Fibroblast of villous mesenchyme (primary cell): Measurements from ENCODE around the gene SH3TC1. TPM values are rescaled to one million over a fixed set of nuclear protein-coding genes. Genes with fewer than 3 reads are reported as not detected.
A peak's percentile ranks its signal among the peaks of the same experiment; 100 is the strongest.

Experiments
- DNase-seq: peaks from one replicate; pipeline ENCODE4 v3.0.0-alpha.2; 2010; ENCODE audit warnings: low read depth
- H3K4me3 ChIP-seq: 2 replicates; pipeline ENCODE4 v1.5.1; 2011; ENCODE audit warnings: low read depth, mild to moderate bottlenecking, low read length
- total RNA-seq: library from RNA; depleted of rRNA; stranded (reverse); fragments of >200 nt; gene quantifications from 2 replicates; pipeline ENCODE4 v1.2.3, GENCODE V29; 2012
- TF ChIP-seq, protein P1 (sequence below): IDR thresholded peaks from 2 replicates; pipeline ENCODE4 v1.5.1; 2012; ENCODE audit warnings: low read depth, mild to moderate bottlenecking, low read length; ENCODE audit not compliant: insufficient read depth

SH3TC1 gene
- total RNA-seq, 1 donor: 3.9 TPM

GRCh38 chr4:8248091-8248490, 49.0 kb downstream of the SH3TC1 start:
- H3K4me3 ChIP-seq: no peak overlapping the region
- peak; percentile 91 for DNase-seq
- TF ChIP-seq, protein P1, sequence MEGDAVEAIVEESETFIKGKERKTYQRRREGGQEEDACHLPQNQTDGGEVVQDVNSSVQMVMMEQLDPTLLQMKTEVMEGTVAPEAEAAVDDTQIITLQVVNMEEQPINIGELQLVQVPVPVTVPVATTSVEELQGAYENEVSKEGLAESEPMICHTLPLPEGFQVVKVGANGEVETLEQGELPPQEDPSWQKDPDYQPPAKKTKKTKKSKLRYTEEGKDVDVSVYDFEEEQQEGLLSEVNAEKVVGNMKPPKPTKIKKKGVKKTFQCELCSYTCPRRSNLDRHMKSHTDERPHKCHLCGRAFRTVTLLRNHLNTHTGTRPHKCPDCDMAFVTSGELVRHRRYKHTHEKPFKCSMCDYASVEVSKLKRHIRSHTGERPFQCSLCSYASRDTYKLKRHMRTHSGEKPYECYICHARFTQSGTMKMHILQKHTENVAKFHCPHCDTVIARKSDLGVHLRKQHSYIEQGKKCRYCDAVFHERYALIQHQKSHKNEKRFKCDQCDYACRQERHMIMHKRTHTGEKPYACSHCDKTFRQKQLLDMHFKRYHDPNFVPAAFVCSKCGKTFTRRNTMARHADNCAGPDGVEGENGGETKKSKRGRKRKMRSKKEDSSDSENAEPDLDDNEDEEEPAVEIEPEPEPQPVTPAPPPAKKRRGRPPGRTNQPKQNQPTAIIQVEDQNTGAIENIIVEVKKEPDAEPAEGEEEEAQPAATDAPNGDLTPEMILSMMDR: no peak

DNA sequence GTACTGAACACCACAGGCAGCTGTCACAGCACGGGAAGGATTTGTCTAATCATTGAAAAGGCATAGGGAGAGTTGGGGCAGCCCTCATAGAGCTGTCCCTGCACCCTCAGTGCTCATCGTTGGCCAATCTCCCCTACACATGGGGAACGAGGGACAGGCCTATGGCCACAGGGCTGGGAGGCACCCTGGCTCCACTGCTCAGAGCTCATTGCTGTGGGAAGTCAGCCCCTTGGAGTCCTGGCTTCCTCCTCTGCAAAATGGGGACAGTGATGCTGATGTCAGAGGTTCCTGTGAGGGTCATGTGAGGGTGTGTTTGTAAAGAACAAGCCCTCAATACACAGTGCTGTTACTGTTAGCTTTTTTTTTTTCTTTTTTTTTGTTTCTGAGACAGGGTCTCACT, 51.1 kb downstream of the SH3TC1 start:
- no peak for DNase-seq
- TF ChIP-seq, protein P1: no peak
- no peak overlapping the region for H3K4me3 ChIP-seq

GRCh38 chr4:8250637-8251036, 51.5 kb downstream of the SH3TC1 start:
- DNase-seq: no peak
- H3K4me3 ChIP-seq: no peak overlapping the region

DNA sequence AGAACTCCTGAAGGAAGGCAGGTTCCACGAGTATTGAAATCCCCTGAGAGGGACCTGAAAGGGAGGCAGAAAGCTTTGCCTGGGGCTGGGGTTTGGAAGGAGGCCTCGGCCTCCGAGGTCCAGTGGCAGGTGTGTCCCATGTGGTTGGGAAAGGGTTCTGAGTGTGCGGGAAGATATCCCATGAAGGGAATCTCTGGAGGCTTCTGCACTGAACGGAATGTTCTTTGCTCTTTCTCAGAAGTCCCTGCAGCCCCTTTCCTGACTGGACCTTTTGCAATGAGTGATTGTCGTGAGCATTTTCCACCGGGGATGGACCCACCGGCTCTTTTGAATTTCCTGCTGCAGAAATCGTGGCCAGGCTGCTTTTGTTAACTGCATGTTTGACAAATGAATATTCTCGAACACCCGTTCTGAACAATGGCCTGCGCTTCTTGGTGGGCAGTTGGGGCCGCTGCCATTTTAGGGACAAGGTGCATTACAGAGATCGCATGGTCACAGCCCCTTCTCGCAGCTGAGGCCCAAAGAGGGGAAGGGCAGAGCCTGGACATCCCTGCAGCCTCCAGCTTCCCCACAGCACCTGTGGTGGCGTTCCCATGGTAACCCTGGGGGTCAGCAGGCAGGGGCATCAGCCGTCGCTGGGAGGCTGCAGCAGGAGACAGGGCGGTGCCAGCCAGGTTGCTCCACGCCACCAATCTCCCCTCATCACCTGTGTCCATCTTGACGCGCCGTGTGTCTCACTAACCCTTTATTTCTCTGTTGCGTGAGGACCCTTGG, 52.2 kb downstream of the SH3TC1 start:
- H3K4me3 ChIP-seq: no peak overlapping the region
- DNase-seq: no peak
- TF ChIP-seq, protein P1: no peak

More at GRCh38 chr4:8250637-8251036, 51.5 kb downstream of the SH3TC1 start:
- TF ChIP-seq, protein P1: no peak

- DNase-seq: peak; percentile 98
- TF ChIP-seq, protein P1: no peak
- no peak overlapping the region for H3K4me3 ChIP-seq
These were observed 53.4 kb downstream of the SH3TC1 start for GRCh38 chr4:8252301-8253173.

DNA sequence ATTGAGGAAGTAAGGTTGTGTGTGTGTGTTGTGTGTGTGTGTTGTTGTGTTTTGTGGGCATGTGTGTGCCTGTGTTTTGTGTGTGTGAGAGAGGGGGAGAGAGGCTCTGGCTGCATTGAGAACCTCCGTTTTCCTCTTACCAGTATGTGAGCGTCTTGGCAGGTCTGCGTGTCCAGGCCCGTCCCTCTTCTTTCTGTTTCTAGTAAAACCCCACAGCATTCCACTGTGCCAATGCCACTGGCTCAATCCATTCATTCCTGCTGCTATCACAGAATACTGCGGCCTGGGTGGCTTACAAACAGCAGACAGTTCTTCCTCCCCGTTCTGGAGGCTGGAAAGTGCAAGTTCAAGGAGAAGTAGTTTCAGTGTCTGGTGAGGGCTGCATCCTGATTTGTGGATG, 55.0 kb downstream of the SH3TC1 start:
- DNase-seq: peak; percentile 36
- TF ChIP-seq, protein P1: no peak

More for the DNA sequence above, 55.0 kb downstream of the SH3TC1 start:
- H3K4me3 ChIP-seq: no peak overlapping the region
